Testis (tissue), 2 donors: Measurements from ENCODE around the gene KCNQ1.

Experiments used
- CTCF ChIP-seq, 3 experiments: fragments of 450-650 bp in 2 of 3; fragments of 200-600 bp in 1 of 3; sonication (generic) in 1 of 3; IDR thresholded peaks; one replicate each; pipeline ENCODE4 v1.5.1; 2016 to 2019; ENCODE audit warnings: antibody characterized with exemption in 3 of 3, mild to moderate bottlenecking in 2 of 3, moderate library complexity in 1 of 3
- POLR2A ChIP-seq: fragments of 450-650 bp; IDR thresholded peaks from one replicate; pipeline ENCODE4 v1.6.1; 2017; ENCODE audit warnings: antibody characterized with exemption, mild to moderate bottlenecking, moderate library complexity

GRCh38 chr11:2431395-2431794 lies 13.4 kb upstream of the KCNQ1 start:
- TF ChIP-seq CTCF (IDR thresholded peaks at IDR 0.05) (no peak), POLR2A (no peak)
